ENCODE data around the gene CASQ1. TPM values are rescaled to one million over a fixed set of nuclear protein-coding genes. Genes with fewer than 3 reads are reported as not detected.
A peak's percentile ranks its signal among the peaks of the same experiment; 100 is the strongest.

CASQ1 gene
- total and polyA plus RNA-seq, 2 donors (not counting 1 experiment from before 2014, with no cell fraction given): not detected

GRCh38 chr1:160208557-160209320, 18.4 kb downstream of the CASQ1 start:
- WGBS (ENCODE audit: insufficient coverage): 87% methylated on average over 3 of the region's 6 CpGs
- Mint-ChIP-seq H3K4me3 (no peak overlapping the region), H3K27ac (peak overlapping the region; percentile 77), H3K9me3 (ENCODE audit: insufficient read depth) (no peaks in the 10 kb centered on the region), H3K27me3 (no peaks in the 10 kb centered on the region), H3K4me1 (peaks cover 54% of the 10 kb centered on the region)
- no peak overlapping the region for H2AFZ ChIP-seq (ENCODE audit: insufficient read depth, low read depth, low read length, poor library complexity, severe bottlenecking)
- no peaks in the 10 kb centered on the region for H3K9me3 ChIP-seq (ENCODE audit: control extremely low read depth in 1 of 3, control insufficient read depth in 2 of 3, insufficient read depth in 1 of 3, low read length in 2 of 3)
- H3K4me1 ChIP-seq (ENCODE audit: control insufficient read depth in 2 of 2, insufficient read depth in 2 of 2, low read length in 2 of 2): peaks cover 24 to 31% of the 10 kb centered on the region in 2 donors
- no peaks in the 10 kb centered on the region for H3K27me3 ChIP-seq (replicated peaks in 1 of 4; ENCODE audit: control extremely low read depth in 1 of 4, control insufficient read depth in 3 of 4, insufficient read depth in 4 of 4, low read length in 3 of 4)
- peaks cover 13 to 49% of the 10 kb centered on the region in 2 experiments for H3K36me3 ChIP-seq (replicated peaks in 1 of 2; ENCODE audit: control extremely low read depth in 1 of 2, control insufficient read depth in 1 of 2, extremely low read depth in 1 of 2, insufficient read depth in 2 of 2, low read length in 1 of 2)
- no peaks in the 10 kb centered on the region for H4K20me1 ChIP-seq (ENCODE audit: control insufficient read depth, insufficient read depth, low read length, poor library complexity, severe bottlenecking)
- peaks cover 15% of the 10 kb centered on the region for H3K79me2 ChIP-seq (ENCODE audit: control insufficient read depth, insufficient read depth, low read length)
- ChIA-PET CTCF (interaction anchor here (1.1 to 9.2 kb wide), 4 partner anchors 11 to 83 kb away, joined by 4 to 77 read pairs (median 10); no protein-coding TSS in a partner anchor), POLR2A (interaction anchor here (0.6 kb wide), 2 partner anchors 20 to 1510 kb away, joined by 3 read pairs; no protein-coding TSS in a partner anchor)
- H3K4me2 ChIP-seq (replicated peaks; ENCODE audit: low read depth, low read length, poor library complexity, severe bottlenecking): no peak overlapping the region
- ATAC-seq (ENCODE audit: low read depth) (no peak), DNase-seq (no peak)
- no peak overlapping the region for H3K4me3 ChIP-seq (ENCODE audit: control extremely low read depth in 1 of 5, extremely low read depth in 1 of 5, insufficient read depth in 1 of 5, low read depth in 2 of 5, low read length in 4 of 5)
- TF ChIP-seq EZH2 (IDR thresholded peaks at IDR 0.05; ENCODE audit: borderline replicate concordance, insufficient read depth, low read depth, low read length, poor library complexity, severe bottlenecking) (no peak), CTCF (IDR thresholded peaks at IDR 0.05) (no peak)
- peak overlapping the region in 1 of 2 donors; percentile 98 for H3K27ac ChIP-seq (ENCODE audit: low read length in 2 of 2)
- no peak overlapping the region for H3K9ac ChIP-seq (ENCODE audit: low read length)
- intact Hi-C loops (cut with micrococcal nuclease): no loop called here

Measured in B cell (primary cell).